Hematopoietic multipotent progenitor cell treated with erythropoietin and hydrocortisone succinate and interleukin-3 and kit ligand, for 17 days (in vitro differentiated cells): Measurements from ENCODE around the gene THSD7B.
"Not testable (repeated sequence)": the region's sequence is repeated elsewhere in the genome, so short reads cannot be mapped to it uniquely, and the experiment has no call there.

Experiments
- DNase-seq: peaks from one replicate; pipeline ENCODE4 v3.0.0-alpha.2; 2015; ENCODE audit warnings: low spot score

The THSD7B gene

GRCh38 chr2:137700250-137700649 lies 934.9 kb downstream of the THSD7B start:
- not testable (repeated sequence) for DNase-seq

DNA sequence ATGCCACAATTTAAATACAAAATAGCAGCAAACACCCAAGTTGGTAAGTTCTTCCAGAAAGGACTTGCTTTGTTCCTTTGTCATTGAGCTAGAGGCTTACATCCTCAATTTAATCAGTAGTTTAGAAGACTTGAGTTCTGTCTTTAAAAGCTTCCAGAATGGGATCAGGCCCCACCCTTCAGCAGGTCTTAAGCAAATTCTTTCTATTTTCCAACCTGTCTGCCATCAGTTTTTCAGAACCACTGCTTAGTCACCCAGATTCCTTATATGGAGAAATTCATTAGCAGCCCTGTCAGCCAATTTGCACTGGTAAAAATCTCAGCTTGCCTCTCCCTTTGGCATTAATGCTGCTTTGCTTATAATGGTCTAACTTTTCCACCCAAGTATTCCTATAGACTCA lies 935.3 kb downstream of the THSD7B start:
- DNase-seq: no peak

- DNase-seq: no peak
These were observed 940.0 kb downstream of the THSD7B start for GRCh38 chr2:137705296-137705695.

DNA sequence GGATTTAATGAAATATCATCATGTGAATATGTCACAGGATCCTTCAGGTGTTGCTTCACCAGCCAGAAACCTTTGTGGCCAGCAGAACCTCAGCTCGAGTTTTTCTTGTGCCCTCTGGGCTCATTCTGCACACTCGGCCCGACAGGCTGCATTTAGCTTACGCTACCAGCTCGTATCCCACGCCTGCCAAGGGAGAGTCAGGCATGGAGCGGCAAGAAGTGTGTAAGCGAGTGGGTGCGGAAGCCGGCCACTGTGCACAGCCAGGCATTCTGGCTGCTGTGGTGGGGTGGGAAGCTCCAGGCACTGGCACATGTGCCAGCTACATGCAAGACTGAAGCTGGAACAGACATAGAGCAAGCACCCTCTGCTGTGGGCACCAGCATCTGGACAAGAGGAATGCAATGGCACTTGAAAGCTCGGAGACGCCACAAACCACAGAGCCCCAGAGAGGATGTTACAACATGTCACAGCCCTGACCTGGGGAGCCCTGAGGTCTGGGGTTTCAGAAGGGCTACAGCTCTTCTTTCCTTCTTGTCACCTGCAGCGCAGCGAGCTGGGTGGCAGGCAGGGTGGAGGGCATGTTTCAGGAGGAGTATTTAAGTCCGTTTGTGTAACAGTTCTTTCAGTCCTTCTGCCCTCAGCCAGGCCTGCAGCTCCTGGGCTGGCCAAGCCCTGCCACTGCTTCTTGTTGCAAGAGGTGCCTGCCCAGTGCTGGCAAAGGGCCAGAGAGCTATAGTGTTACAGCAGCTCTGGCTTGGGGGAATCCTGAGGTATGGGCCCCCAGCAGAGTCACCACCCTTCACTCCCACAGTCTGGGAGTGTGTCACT lies 941.7 kb downstream of the THSD7B start:
- DNase-seq: no peak

- DNase-seq: no peak
These were observed 943.0 kb downstream of the THSD7B start for GRCh38 chr2:137708311-137708710.

- DNase-seq: no peak
These were observed 950.4 kb downstream of the THSD7B start for GRCh38 chr2:137715731-137716191.

DNA sequence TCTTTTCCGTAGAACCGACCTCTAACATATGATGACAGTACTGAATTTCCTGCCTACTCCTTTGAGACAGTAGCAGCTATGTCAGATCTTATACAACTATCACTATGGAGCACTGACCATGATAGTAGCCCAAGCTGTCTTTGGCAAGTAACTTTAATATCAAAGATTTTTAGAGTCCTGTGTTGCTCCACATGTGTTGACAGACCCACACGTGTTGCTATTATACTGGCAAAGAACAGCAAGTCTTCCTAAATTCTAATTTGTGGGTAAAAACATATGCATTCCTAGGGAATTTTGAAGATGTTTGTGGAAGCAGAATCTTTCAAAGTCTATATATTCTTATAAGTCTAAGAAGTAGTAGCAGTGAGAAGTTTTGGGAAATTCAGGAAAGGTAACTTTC lies 953.4 kb downstream of the THSD7B start:
- no peak for DNase-seq

GRCh38 chr2:137721733-137722132 lies 956.4 kb downstream of the THSD7B start:
- DNase-seq: no peak

DNA sequence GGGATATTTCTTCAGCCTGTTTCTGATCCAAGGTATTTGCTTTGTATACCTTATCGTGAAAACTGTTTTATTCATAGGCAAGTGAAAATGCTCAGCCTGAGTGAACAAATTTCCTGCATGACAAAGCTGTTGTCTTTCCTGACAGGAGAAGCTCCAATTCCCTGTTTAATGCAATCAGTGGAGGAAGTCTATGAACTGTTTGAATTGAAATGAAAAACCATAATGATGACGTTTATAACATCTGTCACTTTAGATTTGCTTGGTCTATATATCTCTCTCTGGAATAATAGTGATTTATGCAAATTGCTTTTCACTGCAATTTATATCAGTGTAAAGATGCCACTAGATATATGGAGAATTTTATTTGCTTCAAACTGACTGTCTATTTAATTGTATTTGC lies 959.6 kb downstream of the THSD7B start:
- DNase-seq: no peak
